Measurements from ENCODE around the gene EVI5. TPM values are rescaled to one million over a fixed set of nuclear protein-coding genes. Genes with fewer than 3 reads are reported as not detected.

EVI5 gene
- 4.4 and 16.1 TPM in 2 replicates for total RNA-seq (2014; rRNA removed; shearing (Covaris generic))

DNA sequence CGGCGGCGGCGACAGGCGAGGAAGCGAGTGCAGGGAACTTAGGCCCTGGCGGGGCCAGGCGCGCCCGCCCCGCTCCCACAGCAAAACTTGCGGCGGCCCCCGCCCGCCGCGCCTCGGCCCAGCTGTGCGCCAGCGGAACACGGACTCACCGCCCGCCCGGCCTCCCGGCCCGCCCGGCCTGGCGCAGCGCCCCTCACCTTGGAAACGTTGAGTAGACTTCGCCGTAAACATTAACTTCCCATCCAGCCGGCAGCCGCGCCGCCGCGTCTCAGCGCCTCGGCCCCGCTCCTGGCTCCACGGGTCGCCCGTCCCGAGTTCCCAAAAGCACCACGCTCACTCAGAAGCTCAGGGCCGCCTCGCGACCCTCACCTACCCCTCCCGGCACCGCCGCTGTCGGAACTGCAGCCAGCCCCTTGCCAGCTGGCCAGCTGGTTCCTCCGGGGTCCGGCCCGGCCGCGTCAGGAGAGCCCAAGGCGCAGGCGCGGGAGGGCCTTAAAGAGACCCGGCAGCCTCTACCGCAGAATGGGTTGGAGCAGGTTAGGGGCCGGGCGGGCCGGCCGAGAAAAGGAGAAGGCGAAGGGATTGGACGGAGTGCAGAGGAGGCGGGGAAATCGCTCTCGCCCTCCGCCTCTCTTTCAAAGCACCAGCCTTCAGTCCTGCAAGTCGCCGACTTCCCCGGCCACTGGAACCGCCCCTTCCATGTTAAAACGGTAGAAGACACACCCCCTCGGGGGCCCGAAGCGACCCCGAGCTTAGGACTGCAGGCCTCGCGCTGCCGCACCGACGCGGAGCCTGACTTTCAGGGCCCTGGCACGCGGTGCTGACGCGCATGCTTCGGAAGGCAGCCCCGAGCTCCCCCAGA is at the start of gene EVI5:
Gene EVI5 (minus strand): TSS at position 470 of the 862 bp plus-strand sequence. CDS start 48,562 bp downstream, outside the sequence.
- H3K4me3 ChIP-seq (ENCODE audit: insufficient read depth, low read depth, low read length), result peak within 1 kb of the TSS; percentile 91
- H3K36me3 ChIP-seq (replicated peaks; ENCODE audit: control insufficient read depth, insufficient read depth, low read length), result no peaks in the 10 kb centered on the region
- H3K27me3 ChIP-seq (ENCODE audit: control insufficient read depth, insufficient read depth, low read length), result peaks cover 6% of the 10 kb centered on the region
- peak; percentile 96 for DNase-seq

- Histone ChIP-seq H3K27me3 (ENCODE audit: control insufficient read depth, insufficient read depth, low read length) (no peaks in the 10 kb centered on the region), H3K36me3 (replicated peaks; ENCODE audit: control insufficient read depth, insufficient read depth, low read length) (peaks cover 39% of the 10 kb centered on the region), H3K4me3 (ENCODE audit: insufficient read depth, low read depth, low read length) (no peak overlapping the region)
- DNase-seq, result no peak
Measured at GRCh38 chr1:92834617-92835016, 49.7 kb upstream of the EVI5 start.

- no peak overlapping the region for H3K4me3 ChIP-seq (ENCODE audit: insufficient read depth, low read depth, low read length)
- H3K36me3 ChIP-seq (replicated peaks; ENCODE audit: control insufficient read depth, insufficient read depth, low read length), result peaks cover 35% of the 10 kb centered on the region
- H3K27me3 ChIP-seq (ENCODE audit: control insufficient read depth, insufficient read depth, low read length), result no peaks in the 10 kb centered on the region
- DNase-seq, result no peak
Measured at GRCh38 chr1:92833840-92834239, 48.9 kb upstream of the EVI5 start.

DNA sequence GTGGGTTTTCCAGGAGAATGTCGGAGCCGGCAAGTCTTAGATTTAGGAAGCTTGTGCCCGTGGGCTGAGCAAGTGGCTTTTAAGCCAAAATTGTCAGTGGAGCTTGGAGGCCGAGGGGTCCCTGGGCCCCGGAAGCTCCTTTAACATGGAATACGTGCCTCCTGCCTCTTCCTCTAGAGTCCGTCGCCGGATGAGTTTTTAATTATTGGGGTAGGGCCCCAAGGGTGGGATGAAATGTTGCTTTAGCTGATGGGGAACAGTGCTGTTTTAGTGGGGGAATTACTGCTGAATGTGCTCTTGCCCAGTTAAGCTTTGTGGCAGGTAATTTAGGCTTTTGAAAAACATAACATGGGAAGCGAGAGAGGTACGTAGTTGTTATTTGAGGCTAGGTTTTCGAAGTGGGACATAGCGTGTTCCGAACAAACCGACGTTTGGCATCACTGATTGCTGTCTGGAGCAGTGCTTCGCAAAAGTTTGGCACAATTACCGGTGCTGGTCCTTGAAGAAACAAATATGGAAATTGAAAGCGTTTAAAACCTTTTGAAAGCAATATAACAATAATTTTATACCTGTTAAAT is 47.7 kb upstream of the EVI5 start:
- Histone ChIP-seq H3K36me3 (replicated peaks; ENCODE audit: control insufficient read depth, insufficient read depth, low read length) (peaks cover 25% of the 10 kb centered on the region), H3K27me3 (ENCODE audit: control insufficient read depth, insufficient read depth, low read length) (no peaks in the 10 kb centered on the region), H3K4me3 (ENCODE audit: insufficient read depth, low read depth, low read length) (peak overlapping the region; percentile 99)
- no peak for DNase-seq

DNA sequence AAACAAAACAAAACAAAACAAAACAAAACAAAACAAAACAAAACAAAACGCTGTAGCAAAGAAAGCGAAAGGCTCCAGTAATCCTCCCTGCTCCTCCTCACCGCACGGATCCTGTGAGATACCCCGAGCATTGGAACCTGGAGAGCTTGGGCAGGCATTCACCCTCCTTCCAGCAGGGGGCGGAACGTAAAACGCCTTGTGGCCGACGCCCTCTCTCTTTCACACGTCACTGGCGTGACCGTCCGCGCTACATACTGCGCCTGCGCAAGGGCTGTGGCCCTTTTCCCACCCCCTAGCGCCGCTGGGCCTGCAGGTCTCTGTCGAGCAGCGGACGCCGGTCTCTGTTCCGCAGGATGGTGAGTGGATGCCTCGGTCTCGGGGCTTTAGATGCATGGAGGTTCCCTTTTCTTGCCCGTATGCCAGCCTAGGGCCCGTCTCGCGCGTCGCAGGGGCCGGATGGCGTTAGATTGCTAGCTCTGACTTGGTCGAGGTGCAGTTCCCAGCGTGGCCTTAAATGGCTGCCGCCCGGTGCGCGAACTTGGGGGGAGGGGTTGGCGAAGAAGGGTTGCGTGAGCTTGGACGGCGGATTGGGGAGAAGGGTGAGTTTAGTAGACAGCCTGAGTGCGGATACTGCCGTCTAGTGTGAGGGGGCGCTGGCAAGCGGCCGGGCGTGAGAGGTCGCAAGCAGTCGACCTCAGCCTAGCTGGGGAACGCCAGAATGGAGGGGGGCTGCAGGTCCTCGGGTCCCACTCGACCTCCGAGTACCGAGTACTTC is 47.0 kb upstream of the EVI5 start, which contains the start of gene RPL5:
Gene RPL5 (plus strand): TSS at position 279 of the 775 bp plus-strand sequence. CDS start 75 bp downstream, at position 354.
- DNase-seq, result peak; percentile 93
- no peaks in the 10 kb centered on the region for H3K27me3 ChIP-seq (ENCODE audit: control insufficient read depth, insufficient read depth, low read length)
- peak within 1 kb of the TSS; percentile 99 for H3K4me3 ChIP-seq (ENCODE audit: insufficient read depth, low read depth, low read length)
- peaks cover 23% of the 10 kb centered on the region for H3K36me3 ChIP-seq (replicated peaks; ENCODE audit: control insufficient read depth, insufficient read depth, low read length)

GRCh38 chr1:92831368-92831761 is 46.5 kb upstream of the EVI5 start:
- Histone ChIP-seq H3K27me3 (ENCODE audit: control insufficient read depth, insufficient read depth, low read length) (no peaks in the 10 kb centered on the region), H3K4me3 (ENCODE audit: insufficient read depth, low read depth, low read length) (no peak overlapping the region), H3K36me3 (replicated peaks; ENCODE audit: control insufficient read depth, insufficient read depth, low read length) (peaks cover 22% of the 10 kb centered on the region)
- peak; percentile 45 for DNase-seq

DNA sequence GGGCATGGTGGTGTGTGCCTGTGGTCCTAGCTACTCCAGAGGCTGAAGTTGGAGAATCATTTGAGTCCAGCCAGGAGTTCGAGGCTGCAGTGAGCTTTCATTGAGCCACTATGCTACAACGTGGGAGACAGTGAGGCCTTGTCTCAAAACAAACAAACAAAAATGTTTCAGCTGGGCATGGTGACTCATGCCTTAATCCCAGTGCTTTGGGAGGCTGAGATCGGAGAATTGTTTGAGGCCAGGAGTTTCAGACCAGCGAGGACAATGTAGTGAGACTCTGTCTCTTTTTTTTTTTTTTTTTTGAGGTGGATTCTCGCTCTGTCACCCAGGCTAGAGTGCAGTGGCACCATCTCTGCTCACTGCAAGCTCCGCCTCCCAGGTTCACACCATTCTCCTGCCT is 41.9 kb upstream of the EVI5 start:
- H3K27me3 ChIP-seq (ENCODE audit: control insufficient read depth, insufficient read depth, low read length), result no peaks in the 10 kb centered on the region
- no peak for DNase-seq

DNA sequence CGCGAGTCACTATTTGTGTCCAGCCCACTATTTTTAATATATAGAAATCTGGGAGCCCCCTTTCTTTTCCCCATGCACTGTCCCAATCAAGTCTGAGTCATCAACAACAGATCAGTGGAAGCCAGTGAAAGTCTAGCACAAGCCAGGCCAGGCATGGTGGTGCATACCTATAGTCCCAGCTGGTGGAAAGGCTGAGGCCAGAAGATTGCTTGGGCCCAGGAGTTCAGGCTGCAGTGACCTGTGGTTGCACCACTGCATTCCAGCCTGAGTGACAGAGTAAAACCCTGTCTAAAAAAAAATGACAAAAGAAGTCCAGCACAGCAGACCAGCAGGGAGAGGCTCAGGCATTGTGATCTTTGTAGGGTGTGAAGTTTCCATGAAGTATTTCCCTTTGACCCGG is 38.0 kb upstream of the EVI5 start:
- Histone ChIP-seq H3K36me3 (replicated peaks; ENCODE audit: control insufficient read depth, insufficient read depth, low read length) (no peaks in the 10 kb centered on the region), H3K4me3 (ENCODE audit: insufficient read depth, low read depth, low read length) (no peak overlapping the region), H3K27me3 (ENCODE audit: control insufficient read depth, insufficient read depth, low read length) (no peaks in the 10 kb centered on the region)
- no peak for DNase-seq

More for the DNA sequence above, 41.9 kb upstream of the EVI5 start:
- Histone ChIP-seq H3K4me3 (ENCODE audit: insufficient read depth, low read depth, low read length) (no peak overlapping the region), H3K36me3 (replicated peaks; ENCODE audit: control insufficient read depth, insufficient read depth, low read length) (no peaks in the 10 kb centered on the region)

DNA sequence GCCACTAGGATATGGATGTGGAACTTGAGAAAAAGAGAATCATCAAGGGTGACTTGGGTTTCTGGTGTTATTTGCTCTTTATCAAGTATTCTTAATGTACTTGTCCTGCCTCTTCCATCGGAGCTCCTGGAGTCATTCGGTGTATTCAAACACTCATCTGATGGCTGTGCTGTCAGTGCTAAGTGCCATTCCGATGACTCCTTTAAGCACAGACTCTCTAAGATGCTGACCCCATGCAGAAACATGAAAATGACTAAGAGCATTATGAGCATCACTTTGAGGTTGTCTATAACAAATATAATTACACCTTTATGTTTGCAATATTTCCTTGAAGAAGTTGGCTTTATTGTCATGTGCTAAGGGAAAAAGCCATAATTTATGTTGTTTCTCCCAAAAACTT is 35.6 kb upstream of the EVI5 start:
- Histone ChIP-seq H3K36me3 (replicated peaks; ENCODE audit: control insufficient read depth, insufficient read depth, low read length) (no peaks in the 10 kb centered on the region), H3K27me3 (ENCODE audit: control insufficient read depth, insufficient read depth, low read length) (no peaks in the 10 kb centered on the region), H3K4me3 (ENCODE audit: insufficient read depth, low read depth, low read length) (no peak overlapping the region)
- DNase-seq, result no peak

- Histone ChIP-seq H3K36me3 (replicated peaks; ENCODE audit: control insufficient read depth, insufficient read depth, low read length) (no peaks in the 10 kb centered on the region), H3K4me3 (ENCODE audit: insufficient read depth, low read depth, low read length) (no peak overlapping the region), H3K27me3 (ENCODE audit: control insufficient read depth, insufficient read depth, low read length) (no peaks in the 10 kb centered on the region)
- DNase-seq, result no peak
Measured at GRCh38 chr1:92820024-92820423, 35.1 kb upstream of the EVI5 start.

GRCh38 chr1:92817986-92818764 is 33.3 kb upstream of the EVI5 start:
- no peaks in the 10 kb centered on the region for H3K27me3 ChIP-seq (ENCODE audit: control insufficient read depth, insufficient read depth, low read length)
- no peak overlapping the region for H3K4me3 ChIP-seq (ENCODE audit: insufficient read depth, low read depth, low read length)
- peak; percentile 48 for DNase-seq
- H3K36me3 ChIP-seq (replicated peaks; ENCODE audit: control insufficient read depth, insufficient read depth, low read length), result no peaks in the 10 kb centered on the region

- H3K27me3 ChIP-seq (ENCODE audit: control insufficient read depth, insufficient read depth, low read length), result no peaks in the 10 kb centered on the region
- H3K4me3 ChIP-seq (ENCODE audit: insufficient read depth, low read depth, low read length), result no peak overlapping the region
- no peak for DNase-seq
Measured at GRCh38 chr1:92817137-92817697, 32.3 kb upstream of the EVI5 start.

DNA sequence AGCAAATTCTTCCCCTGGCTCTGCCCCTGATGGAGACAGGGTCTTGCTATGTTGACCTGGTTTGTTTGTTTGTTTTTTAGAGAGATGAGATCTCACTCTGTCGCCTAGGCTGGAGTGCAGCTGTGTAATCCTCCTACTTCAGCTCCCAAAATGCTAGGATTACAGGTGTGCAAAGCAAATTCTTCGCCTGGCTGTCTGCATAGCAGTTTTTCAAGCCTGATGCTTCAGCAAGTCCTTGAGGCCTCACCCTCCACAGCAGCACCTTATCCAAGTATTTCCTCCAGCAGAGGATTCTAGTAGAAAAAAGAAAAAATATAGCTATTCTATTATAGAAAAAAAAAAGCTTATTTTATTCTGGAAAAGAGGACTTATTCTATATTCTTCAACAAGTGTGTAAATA is 31.8 kb upstream of the EVI5 start:
- Histone ChIP-seq H3K4me3 (ENCODE audit: insufficient read depth, low read depth, low read length) (no peak overlapping the region), H3K27me3 (ENCODE audit: control insufficient read depth, insufficient read depth, low read length) (no peaks in the 10 kb centered on the region), H3K36me3 (replicated peaks; ENCODE audit: control insufficient read depth, insufficient read depth, low read length) (no peaks in the 10 kb centered on the region)
- no peak for DNase-seq

More at GRCh38 chr1:92817137-92817697, 32.3 kb upstream of the EVI5 start:
- no peaks in the 10 kb centered on the region for H3K36me3 ChIP-seq (replicated peaks; ENCODE audit: control insufficient read depth, insufficient read depth, low read length)

- DNase-seq, result no peak
- no peak overlapping the region for H3K4me3 ChIP-seq (ENCODE audit: insufficient read depth, low read depth, low read length)
- H3K27me3 ChIP-seq (ENCODE audit: control insufficient read depth, insufficient read depth, low read length), result no peaks in the 10 kb centered on the region
- no peaks in the 10 kb centered on the region for H3K36me3 ChIP-seq (replicated peaks; ENCODE audit: control insufficient read depth, insufficient read depth, low read length)
Measured at GRCh38 chr1:92808381-92808780, 23.5 kb upstream of the EVI5 start.

All from H7 (cell line).